ENCODE results near the gene PSMB8.

The PSMB8 gene

DNA sequence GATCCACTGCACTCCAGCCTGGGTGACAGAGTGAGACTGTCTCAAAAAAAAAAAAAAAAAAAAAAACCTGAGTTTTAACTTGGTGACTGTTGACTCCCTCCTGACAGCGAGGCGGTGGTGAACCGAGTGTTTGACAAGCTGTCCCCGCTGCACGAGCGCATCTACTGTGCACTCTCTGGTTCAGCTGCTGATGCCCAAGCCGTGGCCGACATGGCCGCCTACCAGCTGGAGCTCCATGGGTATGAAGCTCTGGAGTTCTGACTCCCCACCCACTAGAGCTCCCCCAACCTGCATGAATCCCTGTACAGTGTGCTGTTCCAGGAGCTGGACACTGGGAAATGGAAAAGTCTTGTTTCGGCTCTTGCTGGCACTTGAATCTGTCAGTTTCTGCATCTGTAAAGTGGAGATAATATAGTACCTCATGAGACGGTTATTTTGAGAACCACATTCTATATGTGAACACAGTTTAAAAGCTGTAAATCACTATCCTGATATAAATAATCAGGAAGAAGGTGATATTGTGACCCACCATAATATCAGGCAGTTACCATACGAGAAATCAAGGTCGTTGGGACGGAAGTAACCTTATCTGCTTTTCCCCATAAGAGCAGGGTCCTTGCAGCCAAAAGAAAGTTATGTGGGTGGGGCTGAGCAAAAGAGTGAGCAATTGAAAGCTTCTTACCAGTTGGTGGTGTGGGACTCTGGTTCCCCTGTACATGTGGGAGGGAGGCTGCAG, 13.5 kb upstream of the PSMB8 start:
- DNase-seq (ENCODE audit: low read depth, low spot score) = no peak

DNA sequence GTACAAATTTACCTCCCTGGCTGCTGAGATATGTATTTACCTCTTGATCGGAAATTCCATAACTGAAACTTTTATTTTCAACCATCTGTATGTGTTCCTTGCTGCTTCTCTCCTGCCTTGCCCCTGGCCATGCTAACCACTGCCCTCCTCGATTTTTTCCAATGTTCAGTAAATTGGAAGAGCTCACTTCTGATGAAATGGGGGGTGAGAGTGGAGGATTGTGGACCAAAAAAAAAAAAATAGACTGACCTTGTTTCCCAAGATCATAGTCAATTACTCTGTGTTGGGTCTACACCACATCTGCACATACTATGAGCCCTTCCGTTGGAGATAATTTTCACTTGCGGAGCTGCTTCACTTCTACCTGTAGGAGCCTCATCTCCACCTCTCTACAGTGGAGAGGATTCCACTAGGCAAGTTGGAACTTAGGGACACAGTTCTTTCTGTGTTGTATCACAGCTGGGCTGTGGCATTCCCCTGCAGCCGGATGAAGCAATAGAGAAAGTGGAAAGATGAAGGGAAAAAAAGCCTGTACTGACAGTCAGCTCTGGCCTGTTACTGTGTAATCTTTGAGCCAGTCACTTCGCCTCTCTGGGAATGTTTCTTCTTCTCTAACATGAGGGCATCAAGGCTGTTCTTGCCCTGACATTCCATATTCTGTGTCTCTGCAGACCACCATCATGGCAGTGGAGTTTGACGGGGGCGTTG, 11.8 kb upstream of the PSMB8 start:
- no peak for DNase-seq (ENCODE audit: low read depth, low spot score)

- no peak for DNase-seq (ENCODE audit: low read depth, low spot score)
Observed at GRCh38 chr6:32854376-32855178, 10.7 kb upstream of the PSMB8 start.

GRCh38 chr6:32853541-32854375, 9.9 kb upstream of the PSMB8 start, which contains the start of the genes PSMB9 and TAP1:
TSS of gene PSMB9 (plus strand) at chr6:32854192. CDS start at chr6:32854230, 38 bp downstream.
TSS of gene TAP1 (minus strand) at chr6:32853704. CDS start at chr6:32853636, 68 bp downstream.
- peak; percentile 94 for DNase-seq (ENCODE audit: low read depth, low spot score)

DNA sequence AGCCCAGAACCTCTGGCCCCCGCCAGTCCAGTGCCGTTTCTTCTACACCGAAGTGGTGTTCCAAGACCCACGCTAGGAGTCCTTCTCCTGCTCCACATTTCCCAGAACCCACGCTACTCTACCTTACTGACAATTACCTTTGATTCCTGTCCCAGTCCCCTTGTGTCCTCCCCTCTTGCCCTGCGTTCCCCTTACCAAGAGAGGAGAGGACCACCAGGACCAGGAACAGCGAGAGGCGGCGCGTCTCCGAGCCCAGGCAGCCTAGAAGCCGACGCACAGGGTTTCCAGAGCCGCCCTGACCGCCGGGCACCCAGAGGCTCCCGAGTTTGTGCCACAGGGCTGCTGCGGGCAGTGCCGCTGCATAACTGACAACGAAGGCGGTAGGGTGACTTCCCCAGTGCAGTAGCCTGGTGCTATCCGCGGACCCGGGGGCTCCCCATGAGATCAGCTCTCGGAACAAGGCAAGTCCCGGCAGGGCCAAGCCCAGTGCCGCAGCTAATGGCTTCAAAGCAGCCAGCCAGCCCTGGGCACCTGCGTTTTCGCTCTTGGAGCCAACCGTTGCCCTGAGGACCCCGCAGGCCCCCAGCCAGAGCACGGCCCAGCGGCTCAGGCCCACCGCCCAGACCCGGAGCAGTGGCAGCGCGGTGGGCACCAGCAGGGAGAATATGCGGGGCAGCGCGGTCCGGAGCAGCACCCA, 9.1 kb upstream of the PSMB8 start:
- DNase-seq (ENCODE audit: low read depth, low spot score) = peak; percentile 37

- no peak for DNase-seq (ENCODE audit: low read depth, low spot score)
Observed at GRCh38 chr6:32852018-32852843, 8.4 kb upstream of the PSMB8 start.

DNA sequence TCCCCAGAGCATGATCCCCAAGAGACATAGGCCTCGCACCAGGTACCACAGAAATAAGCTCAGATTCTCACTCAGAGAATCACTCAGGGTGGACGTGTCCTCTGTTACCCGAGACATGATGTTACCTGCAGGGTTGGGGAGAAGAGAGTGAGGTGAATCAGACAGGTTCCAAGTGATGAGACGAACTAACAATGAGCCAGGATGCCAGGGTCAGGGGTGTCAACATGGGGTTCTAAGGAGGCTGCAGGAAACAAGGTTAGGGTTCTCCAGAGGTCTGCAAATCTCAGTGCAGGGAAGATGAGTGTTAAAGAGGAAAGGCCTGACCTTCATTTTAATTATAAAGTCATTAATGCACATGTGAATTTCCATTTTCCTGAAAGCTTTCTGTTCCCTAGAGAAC, 7.2 kb upstream of the PSMB8 start:
- DNase-seq (ENCODE audit: low read depth, low spot score) = no peak

DNA sequence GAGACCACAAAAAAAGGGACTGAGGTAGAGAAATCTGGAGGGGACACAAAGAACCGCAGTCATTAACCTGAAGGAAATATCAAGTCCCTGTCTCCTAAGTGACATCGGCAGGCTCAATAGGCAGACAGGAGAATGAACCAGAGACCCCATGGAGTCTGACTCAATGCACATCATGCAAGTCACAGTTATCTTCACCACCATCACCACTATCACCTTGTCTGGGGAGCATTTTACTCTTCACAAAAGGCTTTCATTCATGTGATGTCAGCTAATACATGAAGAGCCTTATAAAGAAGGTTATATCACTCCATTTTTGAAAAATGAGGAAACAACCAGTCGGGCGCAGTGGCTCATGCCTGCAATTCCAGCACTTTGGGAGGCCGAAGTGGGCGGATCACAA, 5.3 kb upstream of the PSMB8 start:
- DNase-seq (ENCODE audit: low read depth, low spot score) = no peak

DNA sequence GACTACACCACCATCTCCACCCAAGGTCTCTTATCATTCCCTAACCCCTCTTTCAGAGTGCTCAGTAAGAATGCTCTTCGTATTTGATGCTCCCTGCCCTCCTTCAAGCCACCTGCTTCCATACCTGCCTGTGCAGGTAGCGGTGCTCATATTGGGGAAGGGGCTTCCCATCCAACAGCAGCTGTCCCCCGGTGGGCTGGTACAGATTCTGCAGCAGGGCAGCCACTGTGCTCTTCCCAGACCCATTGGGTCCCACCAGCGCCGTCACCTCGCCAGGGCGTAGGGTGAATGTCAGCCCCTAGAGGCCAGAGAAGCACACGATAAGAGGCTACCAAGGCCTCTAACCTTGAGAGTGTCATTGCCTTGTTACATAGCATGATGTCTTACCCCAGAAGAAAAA, 3.9 kb upstream of the PSMB8 start:
- DNase-seq (ENCODE audit: low read depth, low spot score) = no peak

DNA sequence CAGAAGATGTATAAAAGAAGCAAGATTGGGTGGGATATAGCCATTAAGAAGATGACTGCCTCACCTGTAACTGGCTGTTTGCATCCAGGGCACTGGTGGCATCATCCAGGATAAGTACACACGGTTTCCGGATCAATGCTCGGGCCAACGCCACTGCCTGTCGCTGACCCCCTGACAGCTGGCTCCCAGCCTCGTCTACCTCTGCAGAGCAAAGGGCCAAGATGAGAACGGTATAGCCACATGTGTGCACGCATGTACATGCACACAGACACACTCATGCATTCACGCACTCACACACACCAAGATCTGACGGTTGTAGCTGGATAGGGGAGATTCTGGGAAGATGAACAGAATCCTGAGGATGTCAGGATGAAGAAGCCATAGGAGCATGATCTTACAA, 3.2 kb upstream of the PSMB8 start:
- DNase-seq (ENCODE audit: low read depth, low spot score) = no peak

GRCh38 chr6:32845384-32845884, 1.6 kb upstream of the PSMB8 start:
- DNase-seq (ENCODE audit: low read depth, low spot score) = no peak

- DNase-seq (ENCODE audit: low read depth, low spot score) = no peak
Observed at GRCh38 chr6:32844839-32845383, 1.1 kb upstream of the PSMB8 start.

- DNase-seq (ENCODE audit: low read depth, low spot score) = no peak
Observed at GRCh38 chr6:32843331-32843978, 392 bp downstream of the PSMB8 start.

- DNase-seq (ENCODE audit: low read depth, low spot score) = no peak
Observed at GRCh38 chr6:32842690-32843089, 1.2 kb downstream of the PSMB8 start.

- no peak for DNase-seq (ENCODE audit: low read depth, low spot score)
Observed at GRCh38 chr6:32842021-32842650, 1.7 kb downstream of the PSMB8 start.

GRCh38 chr6:32840604-32841246, 3.1 kb downstream of the PSMB8 start:
- no peak for DNase-seq (ENCODE audit: low read depth, low spot score)

DNA sequence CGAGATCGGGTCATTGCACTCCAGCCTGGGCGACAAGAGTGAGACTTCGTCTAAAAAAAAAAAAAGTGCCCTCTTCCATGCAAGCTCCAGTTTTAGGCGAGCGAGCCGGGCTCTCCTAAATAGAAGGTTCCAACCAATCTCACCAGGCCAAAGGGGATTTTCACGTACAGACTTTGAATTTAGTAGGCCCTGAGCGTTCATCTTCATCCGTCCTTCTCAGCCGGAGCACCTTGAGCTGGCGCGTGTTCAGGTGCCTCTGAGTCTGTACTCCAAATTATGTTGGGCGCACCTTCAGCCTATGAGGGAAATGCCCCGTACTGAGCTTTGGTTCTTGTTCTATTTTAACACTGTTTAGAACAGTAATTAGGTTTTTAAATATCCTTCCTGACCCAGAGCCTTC, 4.5 kb downstream of the PSMB8 start:
- DNase-seq (ENCODE audit: low read depth, low spot score) = no peak
